Duodenal mucosa (tissue), 2 donors: Measurements from ENCODE around the gene MUC5B.

Source experiments
- H3K27ac ChIP-seq: one replicate; pipeline ENCODE4 v1.7.0; 2013; ENCODE audit warnings: low read depth, low read length
- H3K27me3 ChIP-seq, 2 donors: one replicate each; pipeline ENCODE4 v1.7.0; 2013; ENCODE audit warnings: low read length in 2 of 2, control low read depth in 1 of 2; ENCODE audit not compliant: insufficient read depth in 2 of 2, control insufficient read depth in 1 of 2
- H3K36me3 ChIP-seq, 2 donors: one replicate each; pipeline ENCODE4 v1.7.0; 2013; ENCODE audit warnings: low read length in 2 of 2, control low read depth in 1 of 2; ENCODE audit not compliant: insufficient read depth in 2 of 2, control insufficient read depth in 1 of 2
- H3K4me1 ChIP-seq, 2 donors: one replicate each; pipeline ENCODE4 v1.7.0; 2013; ENCODE audit warnings: low read length in 2 of 2, control low read depth in 1 of 2; ENCODE audit not compliant: insufficient read depth in 2 of 2, control insufficient read depth in 1 of 2
- H3K4me3 ChIP-seq, 2 donors: one replicate each; pipeline ENCODE4 v1.7.0; 2013; ENCODE audit warnings: low read length in 2 of 2, low read depth in 1 of 2
- H3K9ac ChIP-seq, 2 donors: one replicate each; pipeline ENCODE4 v1.7.0; 2013; ENCODE audit warnings: low read length in 2 of 2, low read depth in 1 of 2
- H3K9me3 ChIP-seq, 2 donors: one replicate each; pipeline ENCODE4 v1.7.0; 2013; ENCODE audit warnings: low read length in 2 of 2, control low read depth in 1 of 2; ENCODE audit not compliant: control insufficient read depth in 1 of 2

MUC5B gene

DNA sequence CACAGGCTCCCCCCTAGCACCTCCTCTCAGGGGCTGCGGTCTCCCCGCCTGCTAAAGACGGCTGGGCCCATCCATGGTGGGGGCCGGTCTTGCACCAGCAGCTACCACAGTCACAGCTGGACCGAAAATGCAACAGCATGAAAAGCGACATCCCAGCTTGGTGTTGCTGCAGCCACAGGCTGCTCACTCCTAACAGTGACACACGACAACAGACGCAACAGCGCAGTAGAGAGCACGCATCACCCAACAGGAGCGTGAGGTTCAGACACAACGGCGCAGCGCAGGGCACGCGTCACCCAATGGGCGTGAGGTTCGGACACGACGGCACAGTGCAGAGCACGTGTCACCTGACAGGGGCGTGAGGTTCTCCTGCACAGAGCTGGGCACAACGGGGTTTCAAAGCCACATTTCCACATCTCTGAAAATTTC lies 62.5 kb downstream of the MUC5B start:
- H3K9ac ChIP-seq, result no peak overlapping the region
- H3K36me3 ChIP-seq, result peaks cover 18 to 79% of the 10 kb centered on the region in 2 donors
- no peak overlapping the region for H3K27ac ChIP-seq

DNA sequence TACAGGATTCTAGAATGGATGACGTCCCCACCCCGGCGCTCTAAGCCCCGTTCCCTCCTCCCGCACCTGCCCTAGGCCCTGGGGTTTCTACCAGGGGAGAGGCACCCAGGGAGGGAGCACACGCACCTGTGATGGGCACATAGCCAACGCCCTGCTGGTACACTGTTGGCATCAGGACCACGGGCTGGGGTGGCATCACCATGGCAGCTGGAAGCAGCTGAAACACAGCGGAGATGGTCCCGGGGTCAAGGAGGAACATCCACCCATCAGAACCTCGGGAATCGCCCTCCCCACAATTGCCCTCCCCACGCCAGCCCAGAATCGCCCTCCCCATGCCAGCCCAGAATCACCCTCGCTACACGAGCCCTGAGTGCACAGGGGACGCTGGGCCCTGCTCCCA lies 63.0 kb downstream of the MUC5B start:
- H3K4me1 ChIP-seq, result no peaks in the 10 kb centered on the region
- no peaks in the 10 kb centered on the region for H3K9me3 ChIP-seq
- H3K9ac ChIP-seq, result no peak overlapping the region
- H3K27ac ChIP-seq, result no peak overlapping the region
- H3K4me3 ChIP-seq, result no peak overlapping the region
- H3K36me3 ChIP-seq, result peaks cover 19 to 79% of the 10 kb centered on the region in 2 donors
- H3K27me3 ChIP-seq, result no peaks in the 10 kb centered on the region

More for the DNA sequence above, 62.5 kb downstream of the MUC5B start:
- Histone ChIP-seq H3K27me3 (no peaks in the 10 kb centered on the region), H3K4me1 (no peaks in the 10 kb centered on the region), H3K9me3 (no peaks in the 10 kb centered on the region), H3K4me3 (no peak overlapping the region)

DNA sequence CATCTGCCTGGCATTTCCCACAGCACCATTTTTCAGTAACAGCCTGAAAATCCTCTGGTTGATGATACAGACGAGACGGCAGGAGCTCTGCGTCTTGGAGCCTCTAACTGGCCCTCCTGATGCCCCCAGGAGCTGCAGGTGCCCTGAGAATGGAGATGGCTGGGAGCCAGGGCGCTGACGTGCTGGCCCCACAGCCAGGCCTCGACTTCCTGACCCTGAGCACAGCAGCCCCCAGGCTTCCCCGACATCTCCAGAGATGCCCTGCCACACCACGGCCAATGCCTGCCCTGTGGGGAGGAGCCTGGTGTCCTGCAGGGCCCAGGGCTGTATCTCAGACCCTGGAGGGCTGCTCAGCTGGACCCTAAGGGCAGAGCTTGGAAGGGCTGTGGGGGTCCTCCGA lies 65.1 kb downstream of the MUC5B start:
- Histone ChIP-seq H3K27ac (no peak overlapping the region), H3K4me1 (no peaks in the 10 kb centered on the region), H3K27me3 (no peaks in the 10 kb centered on the region), H3K9me3 (no peaks in the 10 kb centered on the region), H3K36me3 (peaks cover 25 to 82% of the 10 kb centered on the region in 2 donors), H3K4me3 (no peak overlapping the region), H3K9ac (no peak overlapping the region)

DNA sequence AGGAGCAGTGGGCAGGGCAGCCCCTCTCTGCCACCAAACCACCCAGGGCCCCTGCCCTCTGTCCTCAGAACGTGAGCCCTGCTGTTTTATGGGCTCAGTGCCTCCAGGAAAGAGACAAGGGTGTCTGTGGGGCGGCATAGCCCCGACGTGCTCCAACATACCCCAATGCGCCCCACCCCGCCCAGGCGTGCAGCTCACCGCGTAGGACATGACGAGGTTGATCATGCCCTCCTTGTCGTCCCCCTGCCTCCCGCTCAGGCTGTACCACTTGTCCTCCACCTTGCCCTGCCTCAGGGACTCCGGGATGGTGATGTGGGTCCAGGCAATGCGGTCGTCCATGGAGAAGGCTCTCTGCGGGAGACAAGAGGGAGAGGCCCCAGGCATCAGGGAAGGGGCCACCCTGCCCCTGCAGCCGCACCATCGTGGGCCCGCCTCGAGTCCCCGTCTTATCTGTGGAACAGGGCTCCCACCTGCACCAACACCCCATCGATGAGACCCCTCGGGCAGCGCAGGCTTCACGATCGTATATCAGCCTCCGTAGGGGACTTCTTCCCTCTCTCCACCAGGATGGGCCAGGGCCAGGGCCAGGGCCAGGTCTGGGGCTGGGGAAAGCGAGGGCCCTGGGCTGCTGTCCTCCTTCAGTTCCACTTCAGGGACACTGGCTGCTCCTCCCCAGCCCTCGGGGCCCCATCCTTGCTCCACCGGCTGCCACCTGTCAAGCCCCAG lies 65.7 kb downstream of the MUC5B start:
- no peak overlapping the region for H3K9ac ChIP-seq
- no peaks in the 10 kb centered on the region for H3K27me3 ChIP-seq
- peaks cover 25 to 83% of the 10 kb centered on the region in 2 donors for H3K36me3 ChIP-seq
- H3K4me3 ChIP-seq, result no peak overlapping the region
- H3K27ac ChIP-seq, result no peak overlapping the region
- H3K4me1 ChIP-seq, result no peaks in the 10 kb centered on the region
- no peaks in the 10 kb centered on the region for H3K9me3 ChIP-seq

DNA sequence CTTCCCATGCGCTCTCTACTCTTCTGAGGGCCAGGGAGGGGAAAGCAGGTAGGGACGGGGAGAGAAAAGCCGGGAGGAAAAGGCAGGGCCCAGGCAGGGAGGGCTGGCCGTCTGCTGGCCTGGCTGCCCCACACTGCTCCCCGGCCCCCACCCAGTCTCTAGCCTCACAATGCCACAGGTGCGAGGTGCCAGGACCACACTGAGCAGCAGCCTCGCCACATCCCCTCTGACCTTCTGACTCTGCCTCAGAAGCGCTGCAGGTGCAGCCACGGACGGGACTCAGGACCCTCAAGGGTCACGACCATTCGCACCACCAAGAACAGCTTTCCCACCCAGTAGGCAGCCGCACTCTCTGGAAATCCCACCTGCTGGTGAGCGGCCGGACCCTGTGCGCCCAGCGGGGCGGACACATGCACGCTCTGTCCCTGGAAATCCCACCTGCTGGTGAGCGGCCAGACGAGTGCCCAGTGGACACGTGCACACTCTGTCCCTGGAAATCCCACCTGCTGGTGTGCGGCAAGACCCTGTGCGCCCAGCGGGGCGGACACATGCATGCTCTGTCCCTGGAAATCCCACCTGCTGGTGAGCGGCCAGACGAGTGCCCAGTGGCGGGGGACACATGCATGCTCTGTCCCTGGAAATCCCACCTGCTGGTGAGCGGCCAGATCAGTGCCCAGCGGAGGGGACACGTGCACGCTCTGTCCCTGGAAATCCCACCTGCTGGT lies 66.5 kb downstream of the MUC5B start:
- H3K9me3 ChIP-seq, result no peaks in the 10 kb centered on the region

DNA sequence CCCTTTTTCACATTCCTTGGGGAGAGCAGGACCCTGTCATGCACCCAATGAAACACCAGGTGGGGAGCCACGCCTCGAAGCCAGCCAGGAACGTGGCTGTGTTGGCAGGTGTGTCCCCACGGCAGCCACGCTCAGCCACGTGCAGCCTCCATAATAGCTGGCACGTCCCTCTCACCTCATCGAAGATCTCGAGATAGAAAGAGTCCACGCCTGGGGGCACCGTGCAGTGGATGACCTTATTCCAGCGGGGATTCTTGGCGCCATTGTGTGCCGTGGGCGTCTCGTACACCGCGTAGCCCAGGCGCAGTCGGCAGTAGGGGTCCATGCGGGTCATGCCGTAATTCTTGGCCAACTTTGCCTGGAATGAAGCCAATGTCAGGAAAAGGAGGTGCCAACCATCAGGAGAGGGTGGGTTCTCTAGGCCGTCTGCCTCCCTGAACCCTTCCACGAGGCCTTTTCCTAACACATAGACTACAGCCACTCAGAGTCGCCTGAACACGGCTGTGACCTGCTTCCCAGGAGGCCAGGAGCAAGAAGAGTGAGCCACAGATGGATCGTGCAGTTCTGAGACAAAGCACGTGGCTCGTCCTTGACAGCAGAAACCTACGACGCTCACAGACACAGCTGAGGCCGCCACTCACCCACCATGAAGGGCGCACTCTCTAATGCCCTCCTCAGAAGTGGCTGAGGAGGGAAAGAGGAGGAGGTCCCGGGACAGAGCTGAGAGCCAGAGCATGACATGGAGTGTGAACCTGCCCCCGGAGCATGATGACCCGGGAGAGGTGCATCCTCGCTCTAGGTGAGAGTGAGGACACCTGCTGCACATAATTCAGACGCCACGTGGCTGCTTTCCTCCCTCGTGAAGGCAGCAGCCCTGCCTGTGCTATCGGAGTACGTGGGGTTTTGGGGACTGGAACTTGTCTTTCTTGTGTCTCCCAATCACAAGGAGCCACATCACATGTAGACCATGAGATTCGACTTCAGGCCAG lies 67.5 kb downstream of the MUC5B start:
- H3K27me3 ChIP-seq, result no peaks in the 10 kb centered on the region

More for the DNA sequence above, 66.5 kb downstream of the MUC5B start:
- peaks cover 25 to 83% of the 10 kb centered on the region in 2 donors for H3K36me3 ChIP-seq
- H3K9ac ChIP-seq, result no peak overlapping the region
- no peaks in the 10 kb centered on the region for H3K27me3 ChIP-seq
- no peak overlapping the region for H3K4me3 ChIP-seq
- H3K27ac ChIP-seq, result no peak overlapping the region
- no peaks in the 10 kb centered on the region for H3K4me1 ChIP-seq

DNA sequence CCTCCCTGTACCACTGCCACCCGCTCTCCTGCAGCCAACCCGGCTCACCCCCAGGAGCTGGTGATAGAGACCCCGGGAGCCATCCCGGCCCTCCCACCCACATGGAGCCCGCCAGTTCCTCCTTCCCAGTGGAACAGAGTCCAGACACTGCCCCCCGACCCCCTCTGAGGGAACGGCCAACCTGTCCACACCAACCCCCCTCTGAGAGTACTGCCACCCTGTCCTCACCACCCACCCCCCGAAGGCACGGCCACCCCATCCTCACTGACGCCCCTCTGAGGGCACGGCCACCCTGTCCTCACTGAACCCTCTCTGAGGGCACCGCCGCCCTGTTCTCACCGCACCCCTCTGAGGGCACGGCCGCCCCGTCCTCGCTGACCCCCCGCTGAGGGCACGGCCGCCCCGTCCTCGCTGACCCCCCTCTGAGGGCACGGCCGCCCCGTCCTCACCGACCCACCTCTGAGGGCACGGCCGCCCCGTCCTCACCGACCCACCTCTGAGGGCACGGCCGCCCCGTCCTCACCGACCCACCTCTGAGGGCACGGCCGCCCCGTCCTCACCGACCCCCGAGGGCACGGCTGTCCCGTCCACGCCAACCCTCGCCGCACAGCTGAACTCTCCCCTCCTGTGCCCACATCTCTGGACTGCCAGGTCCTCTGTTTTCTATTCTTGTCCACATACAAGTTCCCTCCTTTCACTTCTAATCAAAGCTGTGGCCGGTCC lies 68.6 kb downstream of the MUC5B start:
- H3K27ac ChIP-seq, result no peak overlapping the region
- H3K9me3 ChIP-seq, result no peaks in the 10 kb centered on the region
- H3K4me1 ChIP-seq, result no peaks in the 10 kb centered on the region
- H3K36me3 ChIP-seq, result peaks cover 28 to 70% of the 10 kb centered on the region in 2 donors
- no peak overlapping the region for H3K4me3 ChIP-seq
- no peak overlapping the region for H3K9ac ChIP-seq
- no peaks in the 10 kb centered on the region for H3K27me3 ChIP-seq

More for the DNA sequence above, 67.5 kb downstream of the MUC5B start:
- Histone ChIP-seq H3K9ac (no peak overlapping the region), H3K36me3 (peaks cover 27 to 79% of the 10 kb centered on the region in 2 donors), H3K9me3 (no peaks in the 10 kb centered on the region), H3K4me1 (no peaks in the 10 kb centered on the region), H3K27ac (no peak overlapping the region), H3K4me3 (no peak overlapping the region)

DNA sequence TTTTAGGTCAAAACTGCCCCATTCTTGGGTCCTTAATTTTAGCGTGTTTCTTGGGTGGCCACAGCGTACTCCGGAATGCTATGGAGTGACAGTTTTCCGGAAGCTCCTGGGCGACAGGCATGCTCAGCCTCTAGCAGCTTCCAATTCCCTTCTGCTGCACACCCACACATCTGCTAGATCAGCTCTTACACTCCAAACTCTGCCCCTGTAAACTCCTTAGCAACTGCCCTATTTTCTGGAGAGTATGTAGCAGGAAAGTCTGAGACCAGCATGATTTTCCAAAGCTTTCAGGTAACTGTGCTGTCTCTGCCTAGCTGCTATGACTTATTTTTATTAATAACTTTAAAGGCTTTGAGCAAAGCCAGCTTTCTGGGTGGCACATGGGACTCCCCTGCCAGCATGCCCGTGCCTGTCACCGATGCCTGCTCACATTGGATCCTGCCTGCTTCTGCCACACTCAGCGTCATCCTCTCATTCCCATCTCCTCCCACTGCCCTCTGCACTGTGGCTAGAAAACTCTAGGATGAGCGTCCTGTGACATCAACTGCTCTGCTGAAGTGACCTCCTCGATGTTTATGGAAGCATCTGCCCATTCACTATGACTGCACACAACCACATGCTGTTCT lies 69.3 kb downstream of the MUC5B start:
- H3K9me3 ChIP-seq, result no peaks in the 10 kb centered on the region
- no peak overlapping the region for H3K27ac ChIP-seq
- H3K9ac ChIP-seq, result no peak overlapping the region
- H3K36me3 ChIP-seq, result peaks cover 28 to 64% of the 10 kb centered on the region in 2 donors
- H3K4me3 ChIP-seq, result no peak overlapping the region
- no peaks in the 10 kb centered on the region for H3K27me3 ChIP-seq
- peaks cover 2 to 3% of the 10 kb centered on the region in 2 donors for H3K4me1 ChIP-seq
